ENCODE measurements around the gene OR51A7.
"Not testable (repeated sequence)": the region's sequence is repeated elsewhere in the genome, so short reads cannot be mapped to it uniquely, and the experiment has no call there.

Gene OR51A7, protein sequence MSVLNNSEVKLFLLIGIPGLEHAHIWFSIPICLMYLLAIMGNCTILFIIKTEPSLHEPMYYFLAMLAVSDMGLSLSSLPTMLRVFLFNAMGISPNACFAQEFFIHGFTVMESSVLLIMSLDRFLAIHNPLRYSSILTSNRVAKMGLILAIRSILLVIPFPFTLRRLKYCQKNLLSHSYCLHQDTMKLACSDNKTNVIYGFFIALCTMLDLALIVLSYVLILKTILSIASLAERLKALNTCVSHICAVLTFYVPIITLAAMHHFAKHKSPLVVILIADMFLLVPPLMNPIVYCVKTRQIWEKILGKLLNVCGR

DNA sequence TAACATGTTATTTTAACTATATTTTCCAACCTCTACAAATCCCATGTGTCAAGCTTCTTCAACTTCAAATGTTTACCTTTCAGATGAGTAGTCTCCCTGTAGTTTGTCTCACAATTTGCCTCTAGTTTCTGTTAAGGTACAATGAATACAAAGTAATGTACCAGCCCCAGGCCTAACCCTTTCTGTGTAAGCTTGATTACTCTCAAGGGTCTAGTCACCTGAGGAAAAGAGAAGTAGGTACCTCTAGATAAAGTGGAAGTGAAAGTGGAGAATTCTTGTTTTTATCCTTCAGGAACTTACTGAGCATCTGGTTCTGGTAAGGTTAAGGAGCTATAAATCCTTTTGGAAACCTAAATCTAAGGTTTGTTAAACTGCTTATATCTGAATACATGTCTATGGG is at the start of gene OR51A7:
Gene OR51A7 (plus strand): TSS at position 300 of the 400 bp plus-strand sequence. CDS start 3,587 bp downstream, outside the sequence.
- Histone ChIP-seq H3K27ac (ENCODE audit: low read depth, low read length) (no peak within 1 kb of the TSS), H3K9ac (ENCODE audit: low read length) (no peak within 1 kb of the TSS), H3K4me1 (ENCODE audit: insufficient read depth, low read length) (no peaks in the 10 kb centered on the region), H3K27me3 (ENCODE audit: control insufficient read depth in 1 of 2, insufficient read depth in 2 of 2, low read length in 2 of 2) (no peaks in the 10 kb centered on the region), H3K9me3 (ENCODE audit: low read length) (no peaks in the 10 kb centered on the region), H3K4me3 (ENCODE audit: low read depth in 1 of 2, low read length in 2 of 2) (no peak within 1 kb of the TSS), H3K36me3 (ENCODE audit: insufficient read depth, low read length) (no peaks in the 10 kb centered on the region)

DNA sequence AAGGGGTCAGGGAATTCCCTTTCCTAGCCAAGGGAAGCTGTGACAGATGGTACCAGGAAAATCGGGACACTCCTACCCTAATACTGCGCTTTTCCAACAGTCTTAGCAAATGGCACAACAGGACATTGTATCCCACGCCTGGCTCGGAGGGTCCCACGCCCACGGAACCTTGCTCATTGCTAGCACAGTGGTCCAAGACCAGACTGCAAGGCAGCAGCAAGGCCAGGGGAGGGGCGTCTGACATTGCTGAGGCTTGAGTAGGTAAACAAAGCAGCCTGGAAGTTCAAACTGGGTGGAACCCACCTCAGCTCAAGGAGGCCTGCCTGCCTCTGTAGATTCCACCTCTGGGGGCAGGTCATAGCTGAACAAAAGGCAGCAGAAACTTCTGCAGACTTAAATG is 49.3 kb upstream of the OR51A7 start:
- not testable (repeated sequence) for H3K36me3 ChIP-seq (ENCODE audit: insufficient read depth, low read length); H3K4me1 ChIP-seq (ENCODE audit: insufficient read depth, low read length); H3K27me3 ChIP-seq (ENCODE audit: control insufficient read depth in 1 of 2, insufficient read depth in 2 of 2, low read length in 2 of 2); H3K4me3 ChIP-seq (ENCODE audit: low read depth in 1 of 2, low read length in 2 of 2); H3K27ac ChIP-seq (ENCODE audit: low read depth, low read length); H3K9ac ChIP-seq (ENCODE audit: low read length); H3K9me3 ChIP-seq (ENCODE audit: low read length)

DNA sequence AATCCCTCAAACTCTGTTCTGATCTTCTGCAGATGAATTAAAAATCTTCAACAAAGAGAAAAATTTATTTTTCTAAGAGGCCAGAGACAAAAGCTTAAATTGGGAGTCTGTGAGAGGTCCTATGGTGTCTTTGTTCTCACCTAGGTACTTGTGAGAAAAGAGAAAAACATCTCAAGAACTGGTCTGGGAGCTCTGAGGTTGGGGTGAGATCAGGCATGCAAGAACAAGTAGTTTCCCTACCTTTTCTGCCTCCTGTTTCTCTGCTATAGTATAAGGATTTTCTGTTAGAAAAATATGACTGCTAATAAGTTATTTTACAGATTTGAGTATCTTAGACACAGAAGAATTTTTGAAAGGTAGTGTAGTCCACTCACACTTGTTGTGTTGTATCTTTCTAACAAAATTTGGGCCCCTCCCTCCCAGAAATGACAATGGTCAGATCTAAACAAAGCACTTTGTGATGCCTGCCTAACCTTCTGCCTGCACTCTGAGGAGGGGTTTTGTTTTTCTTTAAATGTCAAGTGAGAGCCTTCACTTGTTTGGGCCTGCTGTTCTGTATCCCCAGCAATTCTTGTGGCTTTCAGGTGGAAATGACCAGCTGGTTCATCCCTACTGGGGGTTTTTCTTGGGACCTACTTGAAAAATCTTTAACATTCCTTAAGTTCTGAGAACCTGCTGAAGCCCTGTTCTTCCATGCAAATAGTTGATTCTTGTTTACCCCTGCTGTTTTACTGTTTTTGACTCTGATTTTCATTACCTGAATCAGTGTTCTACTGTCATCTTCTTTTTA is 40.9 kb upstream of the OR51A7 start:
- Histone ChIP-seq H3K9me3 (ENCODE audit: low read length) (no peaks in the 10 kb centered on the region), H3K4me3 (ENCODE audit: low read depth in 1 of 2, low read length in 2 of 2) (no peak overlapping the region), H3K27ac (ENCODE audit: low read depth, low read length) (no peak overlapping the region), H3K27me3 (ENCODE audit: control insufficient read depth in 1 of 2, insufficient read depth in 2 of 2, low read length in 2 of 2) (no peaks in the 10 kb centered on the region), H3K36me3 (ENCODE audit: insufficient read depth, low read length) (no peaks in the 10 kb centered on the region), H3K4me1 (ENCODE audit: insufficient read depth, low read length) (no peaks in the 10 kb centered on the region), H3K9ac (ENCODE audit: low read length) (no peak overlapping the region)

DNA sequence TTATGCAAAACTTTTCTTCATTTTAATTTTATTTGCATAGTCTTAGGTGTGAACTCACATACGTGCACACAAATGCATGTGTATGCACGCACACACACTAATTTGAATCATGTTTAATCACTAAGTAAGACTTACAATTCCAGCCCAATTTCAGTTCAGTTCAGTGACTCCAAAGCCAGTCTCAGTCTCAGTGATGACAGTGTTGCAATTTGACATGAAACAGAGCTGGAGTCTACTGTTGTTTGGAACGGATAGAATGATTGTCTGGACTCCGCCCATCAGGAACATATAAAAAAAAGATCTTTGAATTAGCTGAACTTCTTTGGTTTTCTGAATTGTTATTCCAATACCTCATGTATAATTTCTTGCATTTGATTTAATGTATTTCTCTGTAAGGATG is 39.7 kb upstream of the OR51A7 start:
- Histone ChIP-seq H3K27me3 (ENCODE audit: control insufficient read depth in 1 of 2, insufficient read depth in 2 of 2, low read length in 2 of 2) (no peaks in the 10 kb centered on the region), H3K9ac (ENCODE audit: low read length) (no peak overlapping the region), H3K4me1 (ENCODE audit: insufficient read depth, low read length) (no peaks in the 10 kb centered on the region), H3K27ac (ENCODE audit: low read depth, low read length) (no peak overlapping the region), H3K4me3 (ENCODE audit: low read depth in 1 of 2, low read length in 2 of 2) (no peak overlapping the region), H3K36me3 (ENCODE audit: insufficient read depth, low read length) (no peaks in the 10 kb centered on the region), H3K9me3 (ENCODE audit: low read length) (no peaks in the 10 kb centered on the region)

DNA sequence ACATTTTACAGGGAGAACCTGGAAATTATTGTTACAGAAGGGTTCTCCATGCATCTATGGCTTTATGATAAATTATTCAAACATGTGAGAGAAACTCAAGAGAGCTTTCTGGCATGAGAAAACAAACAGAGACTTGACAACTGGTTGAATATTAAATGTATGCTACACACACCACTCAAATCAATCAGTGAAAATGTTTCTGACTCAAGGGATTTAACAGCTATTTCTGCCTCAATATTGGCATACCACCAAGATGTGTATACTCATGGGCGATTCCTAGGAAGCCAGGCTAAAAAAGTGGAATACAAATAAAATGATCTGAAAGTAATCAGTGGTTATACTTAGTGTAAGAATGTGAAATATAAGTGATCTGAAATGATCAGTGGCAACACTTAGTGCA is 37.7 kb upstream of the OR51A7 start:
- H3K9ac ChIP-seq (ENCODE audit: low read length), result no peak overlapping the region
- no peak overlapping the region for H3K4me3 ChIP-seq (ENCODE audit: low read depth in 1 of 2, low read length in 2 of 2)
- H3K9me3 ChIP-seq (ENCODE audit: low read length), result no peaks in the 10 kb centered on the region
- no peaks in the 10 kb centered on the region for H3K36me3 ChIP-seq (ENCODE audit: insufficient read depth, low read length)
- H3K4me1 ChIP-seq (ENCODE audit: insufficient read depth, low read length), result no peaks in the 10 kb centered on the region
- no peaks in the 10 kb centered on the region for H3K27me3 ChIP-seq (ENCODE audit: control insufficient read depth in 1 of 2, insufficient read depth in 2 of 2, low read length in 2 of 2)
- H3K27ac ChIP-seq (ENCODE audit: low read depth, low read length), result no peak overlapping the region

GRCh38 chr11:4881188-4881587 is 22.4 kb upstream of the OR51A7 start:
- Histone ChIP-seq H3K27ac (ENCODE audit: low read depth, low read length) (no peak overlapping the region), H3K4me1 (ENCODE audit: insufficient read depth, low read length) (no peaks in the 10 kb centered on the region), H3K9me3 (ENCODE audit: low read length) (no peaks in the 10 kb centered on the region), H3K27me3 (ENCODE audit: control insufficient read depth in 1 of 2, insufficient read depth in 2 of 2, low read length in 2 of 2) (no peaks in the 10 kb centered on the region), H3K4me3 (ENCODE audit: low read depth in 1 of 2, low read length in 2 of 2) (no peak overlapping the region), H3K9ac (ENCODE audit: low read length) (no peak overlapping the region), H3K36me3 (ENCODE audit: insufficient read depth, low read length) (no peaks in the 10 kb centered on the region)

GRCh38 chr11:4881860-4882500 is 21.6 kb upstream of the OR51A7 start, which contains the start of gene OR51T1:
OR51T1 (plus strand) TSS chr11:4881900; CDS start chr11:4881900, 0 bp downstream.
- H3K9ac ChIP-seq (ENCODE audit: low read length), result no peak within 1 kb of the TSS
- H3K27ac ChIP-seq (ENCODE audit: low read depth, low read length), result no peak within 1 kb of the TSS
- no peaks in the 10 kb centered on the region for H3K9me3 ChIP-seq (ENCODE audit: low read length)
- H3K27me3 ChIP-seq (ENCODE audit: control insufficient read depth in 1 of 2, insufficient read depth in 2 of 2, low read length in 2 of 2), result no peaks in the 10 kb centered on the region
- H3K4me3 ChIP-seq (ENCODE audit: low read depth in 1 of 2, low read length in 2 of 2), result no peak within 1 kb of the TSS
- no peaks in the 10 kb centered on the region for H3K4me1 ChIP-seq (ENCODE audit: insufficient read depth, low read length)
- H3K36me3 ChIP-seq (ENCODE audit: insufficient read depth, low read length), result no peaks in the 10 kb centered on the region

DNA sequence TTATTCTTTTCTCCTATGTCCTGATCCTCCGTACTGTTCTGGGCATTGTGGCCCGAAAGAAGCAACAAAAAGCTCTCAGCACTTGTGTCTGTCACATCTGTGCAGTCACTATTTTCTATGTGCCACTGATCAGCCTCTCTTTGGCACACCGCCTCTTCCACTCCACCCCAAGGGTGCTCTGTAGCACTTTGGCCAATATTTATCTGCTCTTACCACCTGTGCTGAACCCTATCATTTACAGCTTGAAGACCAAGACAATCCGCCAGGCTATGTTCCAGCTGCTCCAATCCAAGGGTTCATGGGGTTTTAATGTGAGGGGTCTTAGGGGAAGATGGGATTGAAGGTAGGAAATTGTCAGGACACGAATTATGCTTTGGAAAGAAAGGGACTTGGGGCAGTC is 21.0 kb upstream of the OR51A7 start:
- Histone ChIP-seq H3K27ac (ENCODE audit: low read depth, low read length) (no peak overlapping the region), H3K4me1 (ENCODE audit: insufficient read depth, low read length) (no peaks in the 10 kb centered on the region), H3K4me3 (ENCODE audit: low read depth in 1 of 2, low read length in 2 of 2) (no peak overlapping the region), H3K36me3 (ENCODE audit: insufficient read depth, low read length) (no peaks in the 10 kb centered on the region), H3K27me3 (ENCODE audit: control insufficient read depth in 1 of 2, insufficient read depth in 2 of 2, low read length in 2 of 2) (no peaks in the 10 kb centered on the region), H3K9me3 (ENCODE audit: low read length) (no peaks in the 10 kb centered on the region), H3K9ac (ENCODE audit: low read length) (no peak overlapping the region)

DNA sequence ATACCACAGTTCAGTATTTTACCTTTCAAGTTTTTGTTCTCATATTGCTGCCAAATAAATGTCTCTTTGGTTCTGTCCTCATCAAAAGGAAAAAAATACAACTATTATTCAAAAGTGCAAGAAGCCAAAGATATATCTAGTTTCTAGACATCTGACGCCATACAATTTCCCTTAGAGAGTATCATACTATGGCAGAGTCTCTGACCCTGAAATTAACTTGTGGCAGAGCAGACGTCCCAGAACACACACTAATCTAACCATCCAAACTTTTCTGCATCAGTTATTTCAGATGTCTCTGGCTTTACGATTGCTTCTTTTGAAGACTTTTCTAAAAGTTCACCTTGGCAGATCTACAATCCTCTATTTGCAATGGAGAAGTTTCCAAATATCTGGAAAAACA is 19.2 kb upstream of the OR51A7 start:
- H3K27me3 ChIP-seq (ENCODE audit: control insufficient read depth in 1 of 2, insufficient read depth in 2 of 2, low read length in 2 of 2), result no peaks in the 10 kb centered on the region
- H3K4me3 ChIP-seq (ENCODE audit: low read depth in 1 of 2, low read length in 2 of 2), result no peak overlapping the region
- H3K27ac ChIP-seq (ENCODE audit: low read depth, low read length), result no peak overlapping the region
- no peaks in the 10 kb centered on the region for H3K4me1 ChIP-seq (ENCODE audit: insufficient read depth, low read length)
- no peak overlapping the region for H3K9ac ChIP-seq (ENCODE audit: low read length)
- H3K9me3 ChIP-seq (ENCODE audit: low read length), result no peaks in the 10 kb centered on the region
- no peaks in the 10 kb centered on the region for H3K36me3 ChIP-seq (ENCODE audit: insufficient read depth, low read length)

GRCh38 chr11:4886186-4886585 is 17.4 kb upstream of the OR51A7 start:
- H3K4me3 ChIP-seq (ENCODE audit: low read depth in 1 of 2, low read length in 2 of 2), result no peak overlapping the region
- no peaks in the 10 kb centered on the region for H3K9me3 ChIP-seq (ENCODE audit: low read length)
- no peak overlapping the region for H3K27ac ChIP-seq (ENCODE audit: low read depth, low read length)
- H3K36me3 ChIP-seq (ENCODE audit: insufficient read depth, low read length), result no peaks in the 10 kb centered on the region
- no peaks in the 10 kb centered on the region for H3K27me3 ChIP-seq (ENCODE audit: control insufficient read depth in 1 of 2, insufficient read depth in 2 of 2, low read length in 2 of 2)
- no peak overlapping the region for H3K9ac ChIP-seq (ENCODE audit: low read length)
- H3K4me1 ChIP-seq (ENCODE audit: insufficient read depth, low read length), result no peaks in the 10 kb centered on the region

DNA sequence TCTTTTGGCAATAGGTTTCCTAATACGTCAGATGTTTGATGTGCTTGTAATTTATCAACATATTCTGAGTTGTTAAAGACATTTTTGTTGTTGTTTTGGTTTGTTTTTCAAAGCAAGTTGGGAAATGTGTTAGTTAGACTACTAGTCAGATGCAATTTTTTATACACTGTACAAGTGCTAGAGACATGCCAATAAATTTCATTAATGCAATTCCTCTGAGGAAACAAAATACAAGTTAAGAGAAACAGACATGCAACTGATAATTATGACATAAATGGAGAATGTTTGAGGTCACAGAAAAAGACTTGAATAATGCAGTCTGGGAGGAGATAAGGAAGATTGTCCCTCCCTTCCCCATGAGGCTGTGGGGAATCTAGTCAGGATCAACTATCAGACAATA is 16.0 kb upstream of the OR51A7 start:
- no peak overlapping the region for H3K27ac ChIP-seq (ENCODE audit: low read depth, low read length)
- H3K9me3 ChIP-seq (ENCODE audit: low read length), result no peaks in the 10 kb centered on the region
- no peaks in the 10 kb centered on the region for H3K27me3 ChIP-seq (ENCODE audit: control insufficient read depth in 1 of 2, insufficient read depth in 2 of 2, low read length in 2 of 2)
- no peaks in the 10 kb centered on the region for H3K4me1 ChIP-seq (ENCODE audit: insufficient read depth, low read length)
- H3K4me3 ChIP-seq (ENCODE audit: low read depth in 1 of 2, low read length in 2 of 2), result no peak overlapping the region
- no peak overlapping the region for H3K9ac ChIP-seq (ENCODE audit: low read length)
- no peaks in the 10 kb centered on the region for H3K36me3 ChIP-seq (ENCODE audit: insufficient read depth, low read length)

Data from muscle layer of colon (tissue), 2 donors.